ENCODE measurements around the gene YIF1A. TPM values are rescaled to one million over a fixed set of nuclear protein-coding genes. Genes with fewer than 3 reads are reported as not detected.
"Not testable (repeated sequence)": the region's sequence is repeated elsewhere in the genome, so short reads cannot be mapped to it uniquely, and the experiment has no call there.

The YIF1A gene
- total and polyA plus RNA-seq, 2 experiments from 2014 or later: 222 to 259 TPM

DNA sequence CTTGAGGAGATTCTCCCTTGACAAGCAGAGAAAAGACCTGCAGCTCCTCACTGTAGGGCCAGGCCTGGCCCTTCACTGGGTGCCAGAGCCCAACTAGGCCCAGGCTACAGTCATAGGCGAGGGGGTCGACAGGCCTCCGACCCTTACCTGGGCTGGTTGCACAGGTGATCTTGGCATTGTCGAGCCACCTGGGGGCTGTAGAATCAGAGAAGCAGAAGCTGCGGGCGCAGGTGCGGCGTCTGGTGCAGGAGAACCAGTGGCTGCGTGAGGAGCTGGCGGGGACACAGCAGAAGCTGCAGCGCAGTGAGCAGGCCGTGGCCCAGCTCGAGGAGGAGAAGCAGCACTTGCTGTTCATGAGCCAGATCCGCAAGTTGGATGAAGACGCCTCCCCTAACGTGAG lies 27.4 kb downstream of the YIF1A start:
- TF ChIP-seq EZH2phosphoT487 (IDR thresholded peaks at IDR 0.05; ENCODE audit: insufficient read depth, low read depth): no peak
- TF ChIP-seq EZH2 (IDR thresholded peaks at IDR 0.05; ENCODE audit: insufficient read depth, poor library complexity, severe bottlenecking): no peak
- H3K9me3 ChIP-seq (ENCODE audit: low read depth): no peaks in the 10 kb centered on the region
- peaks cover 10% of the 10 kb centered on the region; the same call in 1 of the 2 replicates for H3K36me3 ChIP-seq (ENCODE audit: low read depth)
- H4K20me1 ChIP-seq (ENCODE audit: insufficient read depth): no peaks in the 10 kb centered on the region
- H3K4me1 ChIP-seq (ENCODE audit: insufficient read depth): no peaks in the 10 kb centered on the region
- no peak overlapping the region for H2AFZ ChIP-seq
- H3K27me3 ChIP-seq (replicated peaks; ENCODE audit: insufficient read depth): no peaks in the 10 kb centered on the region
- 88 to 89% methylated on average over 15 to 16 of the region's 16 CpGs for WGBS, 2 experiments (ENCODE audit: low coverage in 1 of 2, low lambda C conversion rate in 2 of 2, missing lambda C conversion rate in 2 of 2)
- no peaks in the 10 kb centered on the region for H3K9me2 ChIP-seq (ENCODE audit: insufficient read depth)
- peaks cover 2% of the 10 kb centered on the region for H3F3A ChIP-seq (ENCODE audit: insufficient read depth)
- H3K79me2 ChIP-seq (ENCODE audit: insufficient read depth): peaks cover 15% of the 10 kb centered on the region
- no peak for DNase-seq
- H3K9ac ChIP-seq: no peak overlapping the region
- no peak overlapping the region for H3K4me3 ChIP-seq
- H3K27ac ChIP-seq: no peak overlapping the region
- no peak overlapping the region for H3K4me2 ChIP-seq (ENCODE audit: unreplicated experiment)
- in situ Hi-C loops (cut with MboI): no loop called here

DNA sequence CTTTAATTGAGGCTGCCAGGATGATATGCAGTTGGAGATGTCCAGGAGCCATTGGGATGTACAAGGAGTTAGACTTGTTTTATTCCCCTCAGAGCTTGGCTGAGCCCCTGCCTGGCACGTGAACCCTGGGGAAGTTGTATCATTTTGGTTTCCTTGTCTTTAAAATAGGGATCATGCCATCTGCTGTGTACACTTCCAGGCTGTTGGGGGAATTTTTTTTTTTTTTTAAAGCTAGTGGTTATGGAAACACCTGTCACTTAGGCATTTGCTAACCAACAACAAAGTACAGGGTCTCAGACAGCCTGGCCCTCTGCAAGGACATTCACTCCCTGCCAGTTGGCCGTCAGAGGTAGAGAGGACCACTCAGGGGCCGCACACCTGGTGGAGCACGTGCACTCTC lies 29.0 kb downstream of the YIF1A start:
- no peaks in the 10 kb centered on the region for H3K9me2 ChIP-seq (ENCODE audit: insufficient read depth)
- H3K79me2 ChIP-seq (ENCODE audit: insufficient read depth): peaks cover 15% of the 10 kb centered on the region
- H4K20me1 ChIP-seq (ENCODE audit: insufficient read depth): no peaks in the 10 kb centered on the region
- no peak overlapping the region for H2AFZ ChIP-seq
- peaks cover 10% of the 10 kb centered on the region; the same call in 1 of the 2 replicates for H3K36me3 ChIP-seq (ENCODE audit: low read depth)
- no peak overlapping the region for H3K9ac ChIP-seq
- no peak overlapping the region for H3K27ac ChIP-seq
- no peaks in the 10 kb centered on the region for H3K9me3 ChIP-seq (ENCODE audit: low read depth)
- H3K4me1 ChIP-seq (ENCODE audit: insufficient read depth): no peaks in the 10 kb centered on the region
- 80 to 92% methylated on average over 4 of the region's 4 CpGs for WGBS, 2 experiments (ENCODE audit: low coverage in 1 of 2, low lambda C conversion rate in 2 of 2, missing lambda C conversion rate in 2 of 2)
- no peak overlapping the region for H3K4me2 ChIP-seq (ENCODE audit: unreplicated experiment)
- no peak for TF ChIP-seq EZH2phosphoT487 (IDR thresholded peaks at IDR 0.05; ENCODE audit: insufficient read depth, low read depth)
- peaks cover 15% of the 10 kb centered on the region for H3F3A ChIP-seq (ENCODE audit: insufficient read depth)
- in situ Hi-C loops (cut with MboI): no loop called here
- H3K4me3 ChIP-seq: no peak overlapping the region
- H3K27me3 ChIP-seq (replicated peaks; ENCODE audit: insufficient read depth): no peaks in the 10 kb centered on the region
- DNase-seq: no peak

GRCh38 chr11:66259225-66259624 lies 29.7 kb downstream of the YIF1A start:
- Histone ChIP-seq H4K20me1 (ENCODE audit: insufficient read depth) (no peaks in the 10 kb centered on the region), H2AFZ (no peak overlapping the region), H3K4me3 (peak overlapping the region; percentile 92; the same call in 1 of the 2 replicates), H3K9me3 (ENCODE audit: low read depth) (no peaks in the 10 kb centered on the region), H3K36me3 (ENCODE audit: low read depth) (peaks cover 10% of the 10 kb centered on the region; the same call in 1 of the 2 replicates), H3K4me2 (ENCODE audit: unreplicated experiment) (peak overlapping the region; percentile 84), H3K9ac (peak overlapping the region; percentile 93; the same call in 1 of the 2 replicates), H3K79me2 (ENCODE audit: insufficient read depth) (peaks cover 15% of the 10 kb centered on the region), H3K27me3 (replicated peaks; ENCODE audit: insufficient read depth) (no peaks in the 10 kb centered on the region), H3K4me1 (ENCODE audit: insufficient read depth) (no peaks in the 10 kb centered on the region), H3K27ac (no peak overlapping the region), H3F3A (ENCODE audit: insufficient read depth) (peaks cover 15% of the 10 kb centered on the region), H3K9me2 (ENCODE audit: insufficient read depth) (no peaks in the 10 kb centered on the region)
- in situ Hi-C loops (cut with MboI): no loop called here
- 89 to 96% methylated on average over 2 of the region's 2 CpGs for WGBS, 2 experiments (ENCODE audit: low coverage in 1 of 2, low lambda C conversion rate in 2 of 2, missing lambda C conversion rate in 2 of 2)
- no peak for DNase-seq
- no peak for TF ChIP-seq EZH2phosphoT487 (IDR thresholded peaks at IDR 0.05; ENCODE audit: insufficient read depth, low read depth)
- no peak for TF ChIP-seq EZH2 (IDR thresholded peaks at IDR 0.05; ENCODE audit: insufficient read depth, poor library complexity, severe bottlenecking)

- whole genome bisulfite sequencing, 2 experiments (ENCODE audit: low coverage in 1 of 2, low lambda C conversion rate in 2 of 2, missing lambda C conversion rate in 2 of 2): 2 to 4% methylated on average over 23 to 27 of the region's 28 CpGs
- H3K36me3 ChIP-seq (ENCODE audit: low read depth): peaks cover 10% of the 10 kb centered on the region; the same call in 1 of the 2 replicates
- TF ChIP-seq EZH2phosphoT487 (IDR thresholded peaks at IDR 0.05; ENCODE audit: insufficient read depth, low read depth) (no peak), EZH2 (IDR thresholded peaks at IDR 0.05; ENCODE audit: insufficient read depth, poor library complexity, severe bottlenecking) (no peak)
- peaks cover 15% of the 10 kb centered on the region for H3K79me2 ChIP-seq (ENCODE audit: insufficient read depth)
- DNase-seq: no peak
- no peaks in the 10 kb centered on the region for H3K9me2 ChIP-seq (ENCODE audit: insufficient read depth)
- peak overlapping the region; percentile 84 for H3K4me2 ChIP-seq (ENCODE audit: unreplicated experiment)
- no peak overlapping the region for H3K27ac ChIP-seq
- H3K9me3 ChIP-seq (ENCODE audit: low read depth): no peaks in the 10 kb centered on the region
- in situ Hi-C loops (cut with MboI): no loop called here
- no peaks in the 10 kb centered on the region for H3K4me1 ChIP-seq (ENCODE audit: insufficient read depth)
- peaks cover 17% of the 10 kb centered on the region for H3F3A ChIP-seq (ENCODE audit: insufficient read depth)
- H4K20me1 ChIP-seq (ENCODE audit: insufficient read depth): no peaks in the 10 kb centered on the region
- H3K4me3 ChIP-seq: peak overlapping the region; percentile 92
- peak overlapping the region; percentile 93 for H3K9ac ChIP-seq
- peak overlapping the region; percentile 83; the same call in 1 of the 2 replicates for H2AFZ ChIP-seq
- H3K27me3 ChIP-seq (replicated peaks; ENCODE audit: insufficient read depth): no peaks in the 10 kb centered on the region
These were observed 30.5 kb downstream of the YIF1A start for GRCh38 chr11:66258473-66258893.

DNA sequence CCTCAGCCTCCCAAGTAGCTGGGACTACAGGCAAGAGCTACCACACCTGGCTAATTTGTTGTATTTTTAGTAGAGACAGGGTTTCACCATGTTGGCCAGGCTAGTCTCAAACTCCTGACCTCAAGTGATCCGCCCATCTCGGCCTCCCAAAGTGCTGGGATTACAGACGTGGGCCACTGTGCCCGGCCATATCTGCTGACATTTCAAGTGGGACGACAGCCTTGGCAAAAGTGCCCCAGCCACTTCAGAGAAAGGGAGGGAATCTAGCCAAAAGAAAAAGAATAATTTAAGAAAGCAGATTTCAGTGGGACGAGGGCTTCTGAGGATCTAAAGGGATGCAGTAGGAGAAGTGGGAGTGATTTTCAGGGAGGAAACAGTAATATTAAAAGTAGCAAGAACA lies 35.9 kb downstream of the YIF1A start:
- H3K27ac ChIP-seq; H3K9me2 ChIP-seq (ENCODE audit: insufficient read depth); DNase-seq; H3K4me3 ChIP-seq; H3K9ac ChIP-seq; H2AFZ ChIP-seq; H3K36me3 ChIP-seq (ENCODE audit: low read depth); H4K20me1 ChIP-seq (ENCODE audit: insufficient read depth); H3K27me3 ChIP-seq (replicated peaks; ENCODE audit: insufficient read depth); H3K4me2 ChIP-seq (ENCODE audit: unreplicated experiment); H3K79me2 ChIP-seq (ENCODE audit: insufficient read depth); in situ Hi-C loops (cut with MboI); H3K9me3 ChIP-seq (ENCODE audit: low read depth); H3K4me1 ChIP-seq (ENCODE audit: insufficient read depth): not testable (repeated sequence)
- H3F3A ChIP-seq (ENCODE audit: insufficient read depth): peaks cover 23% of the 10 kb centered on the region
- WGBS, 2 experiments (ENCODE audit: low coverage in 1 of 2, low lambda C conversion rate in 2 of 2, missing lambda C conversion rate in 2 of 2): 50 to 53% methylated on average over 6 of the region's 6 CpGs
